ENCODE results near the gene C1orf174. TPM values are rescaled to one million over a fixed set of nuclear protein-coding genes. Genes with fewer than 3 reads are reported as not detected.

C1orf174 gene
- total RNA-seq, 1 donor from 2014 or later = 36.5 TPM

GRCh38 chr1:3884966-3885365 is 15.1 kb downstream of the C1orf174 start:
- Histone ChIP-seq H3K36me3 (no peaks in the 10 kb centered on the region), H3K27ac (no peak overlapping the region), H3K4me3 (no peak overlapping the region), H4K20me1 (ENCODE audit: low read depth) (no peaks in the 10 kb centered on the region), H3F3A (ENCODE audit: low read depth) (no peaks in the 10 kb centered on the region), H3K27me3 (no peaks in the 10 kb centered on the region), H3K4me1 (no peaks in the 10 kb centered on the region), H3K4me2 (no peak overlapping the region), H2AFZ (replicated peaks) (no peak overlapping the region), H3K9ac (no peak overlapping the region), H3K79me2 (ENCODE audit: low read depth) (no peaks in the 10 kb centered on the region), H3K9me3 (ENCODE audit: low read depth) (no peaks in the 10 kb centered on the region)
- peaks cover 2% of the 10 kb centered on the region for H3K27me3 Mint-ChIP-seq (ENCODE audit: insufficient read depth, low read depth)
- H3K9me3 Mint-ChIP-seq = peaks cover 3% of the 10 kb centered on the region
- H3K4me1 Mint-ChIP-seq = no peaks in the 10 kb centered on the region
- no peak overlapping the region for H3K27ac Mint-ChIP-seq
- no peak overlapping the region for H3K4me3 Mint-ChIP-seq
- no peak for TF ChIP-seq CTCF (IDR thresholded peaks at IDR 0.05)
- no peak for TF ChIP-seq EZH2phosphoT487 (IDR thresholded peaks at IDR 0.05)
- peaks cover 23% of the 10 kb centered on the region for H3K36me3 Mint-ChIP-seq
- DNase-seq (ENCODE audit: low spot score) = no peak

GRCh38 chr1:3883194-3883925 is 16.7 kb downstream of the C1orf174 start:
- no peaks in the 10 kb centered on the region for H3K9me3 ChIP-seq (ENCODE audit: low read depth)
- no peak overlapping the region for H3K4me2 ChIP-seq
- no peaks in the 10 kb centered on the region for H3F3A ChIP-seq (ENCODE audit: low read depth)
- H3K27ac Mint-ChIP-seq = no peak overlapping the region
- H3K4me1 ChIP-seq = no peaks in the 10 kb centered on the region
- no peak overlapping the region for H3K27ac ChIP-seq
- DNase-seq (ENCODE audit: low spot score) = no peak
- no peak for TF ChIP-seq EZH2phosphoT487 (IDR thresholded peaks at IDR 0.05)
- TF ChIP-seq EZH2 (IDR thresholded peaks at IDR 0.05) = no peak
- TF ChIP-seq CTCF (IDR thresholded peaks at IDR 0.05) = no peak
- no peaks in the 10 kb centered on the region for H3K4me1 Mint-ChIP-seq
- no peak overlapping the region for H2AFZ ChIP-seq (replicated peaks)
- H3K36me3 Mint-ChIP-seq = peaks cover 24% of the 10 kb centered on the region
- H4K20me1 ChIP-seq (ENCODE audit: low read depth) = no peaks in the 10 kb centered on the region
- H3K9me3 Mint-ChIP-seq = peaks cover 12% of the 10 kb centered on the region
- peaks cover 3% of the 10 kb centered on the region for H3K27me3 Mint-ChIP-seq (ENCODE audit: insufficient read depth, low read depth)
- no peaks in the 10 kb centered on the region for H3K79me2 ChIP-seq (ENCODE audit: low read depth)
- no peaks in the 10 kb centered on the region for H3K27me3 ChIP-seq
- H3K9ac ChIP-seq = no peak overlapping the region
- H3K4me3 ChIP-seq = no peak overlapping the region
- no peak overlapping the region for H3K4me3 Mint-ChIP-seq
- no peaks in the 10 kb centered on the region for H3K36me3 ChIP-seq

- TF ChIP-seq CTCF (IDR thresholded peaks at IDR 0.05) = no peak
- no peak for TF ChIP-seq EZH2phosphoT487 (IDR thresholded peaks at IDR 0.05)
- TF ChIP-seq EZH2 (IDR thresholded peaks at IDR 0.05) = no peak
- Histone ChIP-seq H3K4me1 (no peaks in the 10 kb centered on the region), H2AFZ (replicated peaks) (no peak overlapping the region), H3K9ac (no peak overlapping the region), H3K36me3 (no peaks in the 10 kb centered on the region), H3K27me3 (no peaks in the 10 kb centered on the region), H3K4me3 (no peak overlapping the region), H3K9me3 (ENCODE audit: low read depth) (no peaks in the 10 kb centered on the region), H3K27ac (no peak overlapping the region), H3K4me2 (no peak overlapping the region), H3K79me2 (ENCODE audit: low read depth) (no peaks in the 10 kb centered on the region), H4K20me1 (ENCODE audit: low read depth) (no peaks in the 10 kb centered on the region), H3F3A (ENCODE audit: low read depth) (no peaks in the 10 kb centered on the region)
- Mint-ChIP-seq H3K36me3 (peaks cover 13% of the 10 kb centered on the region), H3K27me3 (ENCODE audit: insufficient read depth, low read depth) (peaks cover 3% of the 10 kb centered on the region), H3K9me3 (peaks cover 12% of the 10 kb centered on the region), H3K4me1 (no peaks in the 10 kb centered on the region), H3K27ac (no peak overlapping the region), H3K4me3 (no peak overlapping the region)
- DNase-seq (ENCODE audit: low spot score) = no peak
Observed at GRCh38 chr1:3881193-3881480, 18.9 kb downstream of the C1orf174 start.
